Ectodermal cell (in vitro differentiated cells): ENCODE measurements around the gene FCHO1. TPM values are rescaled to one million over a fixed set of nuclear protein-coding genes. Genes with fewer than 3 reads are reported as not detected.

ENCODE experiments used
- H3K27ac ChIP-seq: 2 replicates; pipeline ENCODE4 v1.7.0; 2013; ENCODE audit warnings: mild to moderate bottlenecking, low read depth, low read length; ENCODE audit not compliant: insufficient read depth, poor library complexity, severe bottlenecking
- H3K27me3 ChIP-seq: 2 replicates; pipeline ENCODE4 v1.7.0; 2013; ENCODE audit warnings: mild to moderate bottlenecking, low read length; ENCODE audit not compliant: insufficient read depth, control insufficient read depth, poor library complexity, severe bottlenecking
- H3K36me3 ChIP-seq: one replicate; pipeline ENCODE4 v1.7.0; 2013; ENCODE audit warnings: low read length; ENCODE audit not compliant: control insufficient read depth, insufficient read depth
- H3K4me1 ChIP-seq: one replicate; pipeline ENCODE4 v1.7.0; 2013; ENCODE audit warnings: low read length; ENCODE audit not compliant: control insufficient read depth, insufficient read depth
- H3K4me3 ChIP-seq: 2 replicates; pipeline ENCODE4 v1.7.0; 2013; ENCODE audit warnings: low read depth, low read length, control low read depth; ENCODE audit not compliant: insufficient read depth
- H3K9me3 ChIP-seq: 2 replicates; pipeline ENCODE4 v1.7.0; 2013; ENCODE audit warnings: mild to moderate bottlenecking, low read length, moderate library complexity; ENCODE audit not compliant: control insufficient read depth
- WGBS, 2 experiments: methylation state at CpG; one replicate each; pipeline ENCODE4 v1.1.7; 2013; ENCODE audit warnings: missing lambda C conversion rate in 2 of 2; 5-methylcytosine and 5-hydroxymethylcytosine counted together
- polyA plus RNA-seq, 4 experiments: library from polyadenylated mRNA; stranded (reverse); fragments of 50-300 nt; gene quantifications; one replicate each; pipeline ENCODE4 v1.2.3, GENCODE V29; 2013

FCHO1 gene, protein sequence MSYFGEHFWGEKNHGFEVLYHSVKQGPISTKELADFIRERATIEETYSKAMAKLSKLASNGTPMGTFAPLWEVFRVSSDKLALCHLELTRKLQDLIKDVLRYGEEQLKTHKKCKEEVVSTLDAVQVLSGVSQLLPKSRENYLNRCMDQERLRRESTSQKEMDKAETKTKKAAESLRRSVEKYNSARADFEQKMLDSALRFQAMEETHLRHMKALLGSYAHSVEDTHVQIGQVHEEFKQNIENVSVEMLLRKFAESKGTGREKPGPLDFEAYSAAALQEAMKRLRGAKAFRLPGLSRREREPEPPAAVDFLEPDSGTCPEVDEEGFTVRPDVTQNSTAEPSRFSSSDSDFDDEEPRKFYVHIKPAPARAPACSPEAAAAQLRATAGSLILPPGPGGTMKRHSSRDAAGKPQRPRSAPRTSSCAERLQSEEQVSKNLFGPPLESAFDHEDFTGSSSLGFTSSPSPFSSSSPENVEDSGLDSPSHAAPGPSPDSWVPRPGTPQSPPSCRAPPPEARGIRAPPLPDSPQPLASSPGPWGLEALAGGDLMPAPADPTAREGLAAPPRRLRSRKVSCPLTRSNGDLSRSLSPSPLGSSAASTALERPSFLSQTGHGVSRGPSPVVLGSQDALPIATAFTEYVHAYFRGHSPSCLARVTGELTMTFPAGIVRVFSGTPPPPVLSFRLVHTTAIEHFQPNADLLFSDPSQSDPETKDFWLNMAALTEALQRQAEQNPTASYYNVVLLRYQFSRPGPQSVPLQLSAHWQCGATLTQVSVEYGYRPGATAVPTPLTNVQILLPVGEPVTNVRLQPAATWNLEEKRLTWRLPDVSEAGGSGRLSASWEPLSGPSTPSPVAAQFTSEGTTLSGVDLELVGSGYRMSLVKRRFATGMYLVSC
- polyA plus RNA-seq (2013, experiment 1 of 4): 19.3 TPM
- 13.1 TPM for polyA plus RNA-seq (2013, experiment 2 of 4)
- polyA plus RNA-seq (2013, experiment 3 of 4): 15.7 TPM
- 16.9 TPM for polyA plus RNA-seq (2013, experiment 4 of 4)

DNA sequence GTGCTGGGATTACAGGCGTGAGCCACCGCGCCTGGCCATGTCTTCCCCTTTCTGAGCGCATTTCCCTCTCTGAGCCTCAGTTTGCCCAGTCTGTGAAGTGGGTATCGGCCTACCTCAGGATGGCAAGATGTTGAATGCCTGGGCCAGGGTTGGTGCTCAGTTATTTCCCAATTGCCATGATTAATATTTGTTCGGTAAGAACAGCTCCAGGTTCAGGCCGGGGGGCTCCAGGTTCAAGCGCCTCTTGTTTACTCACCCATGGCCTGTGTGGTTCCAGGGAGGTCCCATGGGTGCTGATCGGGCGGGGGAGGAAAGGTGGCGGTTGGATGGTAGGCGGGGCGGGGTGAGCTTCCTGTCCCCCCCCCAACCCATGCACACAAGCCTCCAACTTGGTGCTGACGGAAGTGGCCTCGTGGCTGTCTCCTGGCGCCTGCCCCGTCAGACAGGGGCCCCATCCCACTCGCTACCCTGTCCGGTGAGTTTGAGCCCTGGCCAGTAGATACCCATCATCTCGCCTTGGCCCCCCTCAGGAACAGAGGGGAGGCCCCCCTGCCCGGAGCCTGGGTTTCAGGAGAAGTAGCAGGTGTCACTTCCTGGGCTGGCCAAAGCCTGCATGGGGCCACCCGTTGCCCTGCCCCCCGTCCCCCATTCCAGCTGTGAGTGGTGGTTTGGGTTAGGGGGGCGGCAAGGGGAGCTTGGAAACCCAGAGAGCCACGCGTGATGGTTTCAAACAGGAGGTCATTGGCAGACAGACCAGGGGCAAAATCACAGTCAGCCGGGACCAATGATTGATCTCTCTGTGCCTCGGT is at the start of gene FCHO1:
Gene FCHO1 (plus strand): TSS at position 375 of the 809 bp plus-strand sequence. CDS start 3,688 bp downstream, outside the sequence.
- WGBS, 2 experiments: 89 to 91% methylated on average over 28 of the region's 28 CpGs
- Histone ChIP-seq H3K36me3 (no peaks in the 10 kb centered on the region), H3K27ac (no peak within 1 kb of the TSS), H3K9me3 (no peaks in the 10 kb centered on the region), H3K4me1 (peaks cover 21% of the 10 kb centered on the region), H3K4me3 (no peak within 1 kb of the TSS), H3K27me3 (no peaks in the 10 kb centered on the region)

- H3K4me1 ChIP-seq: no peaks in the 10 kb centered on the region
- no peak overlapping the region for H3K4me3 ChIP-seq
- H3K27me3 ChIP-seq: no peaks in the 10 kb centered on the region
- H3K36me3 ChIP-seq: no peaks in the 10 kb centered on the region
- H3K27ac ChIP-seq: no peak overlapping the region
- no peaks in the 10 kb centered on the region for H3K9me3 ChIP-seq
- 75 to 78% methylated on average over 11 of the region's 11 CpGs for WGBS, 2 experiments
Observed at GRCh38 chr19:17703824-17704463, 47.3 kb upstream of the FCHO1 start.

- no peaks in the 10 kb centered on the region for H3K4me1 ChIP-seq
- no peaks in the 10 kb centered on the region for H3K9me3 ChIP-seq
- WGBS, 2 experiments: 43 to 47% methylated on average over 17 of the region's 17 CpGs
Observed at GRCh38 chr19:17706750-17707181, 44.5 kb upstream of the FCHO1 start.

GRCh38 chr19:17711851-17712250 is 39.4 kb upstream of the FCHO1 start:
- Histone ChIP-seq H3K27me3 (no peaks in the 10 kb centered on the region), H3K9me3 (no peaks in the 10 kb centered on the region), H3K36me3 (no peaks in the 10 kb centered on the region), H3K4me3 (no peak overlapping the region), H3K4me1 (no peaks in the 10 kb centered on the region), H3K27ac (no peak overlapping the region)
- WGBS, 2 experiments: 89 to 90% methylated on average over 6 of the region's 6 CpGs

More at GRCh38 chr19:17706750-17707181, 44.5 kb upstream of the FCHO1 start:
- Histone ChIP-seq H3K36me3 (no peaks in the 10 kb centered on the region), H3K4me3 (no peak overlapping the region), H3K27ac (no peak overlapping the region), H3K27me3 (no peaks in the 10 kb centered on the region)

GRCh38 chr19:17716309-17716929 is 34.9 kb upstream of the FCHO1 start:
- no peak overlapping the region for H3K4me3 ChIP-seq
- H3K27me3 ChIP-seq: no peaks in the 10 kb centered on the region
- WGBS, 2 experiments: 85 to 88% methylated on average over 4 of the region's 4 CpGs

GRCh38 chr19:17718550-17718946 is 32.7 kb upstream of the FCHO1 start:
- Histone ChIP-seq H3K4me1 (peaks cover 8% of the 10 kb centered on the region), H3K9me3 (no peaks in the 10 kb centered on the region), H3K27me3 (no peaks in the 10 kb centered on the region), H3K36me3 (no peaks in the 10 kb centered on the region), H3K4me3 (peak overlapping the region; percentile 76), H3K27ac (peak overlapping the region; percentile 64)
- 71 to 82% methylated on average over 4 of the region's 4 CpGs for WGBS, 2 experiments

More at GRCh38 chr19:17716309-17716929, 34.9 kb upstream of the FCHO1 start:
- Histone ChIP-seq H3K27ac (no peak overlapping the region), H3K9me3 (no peaks in the 10 kb centered on the region), H3K4me1 (peaks cover 8% of the 10 kb centered on the region), H3K36me3 (no peaks in the 10 kb centered on the region)

DNA sequence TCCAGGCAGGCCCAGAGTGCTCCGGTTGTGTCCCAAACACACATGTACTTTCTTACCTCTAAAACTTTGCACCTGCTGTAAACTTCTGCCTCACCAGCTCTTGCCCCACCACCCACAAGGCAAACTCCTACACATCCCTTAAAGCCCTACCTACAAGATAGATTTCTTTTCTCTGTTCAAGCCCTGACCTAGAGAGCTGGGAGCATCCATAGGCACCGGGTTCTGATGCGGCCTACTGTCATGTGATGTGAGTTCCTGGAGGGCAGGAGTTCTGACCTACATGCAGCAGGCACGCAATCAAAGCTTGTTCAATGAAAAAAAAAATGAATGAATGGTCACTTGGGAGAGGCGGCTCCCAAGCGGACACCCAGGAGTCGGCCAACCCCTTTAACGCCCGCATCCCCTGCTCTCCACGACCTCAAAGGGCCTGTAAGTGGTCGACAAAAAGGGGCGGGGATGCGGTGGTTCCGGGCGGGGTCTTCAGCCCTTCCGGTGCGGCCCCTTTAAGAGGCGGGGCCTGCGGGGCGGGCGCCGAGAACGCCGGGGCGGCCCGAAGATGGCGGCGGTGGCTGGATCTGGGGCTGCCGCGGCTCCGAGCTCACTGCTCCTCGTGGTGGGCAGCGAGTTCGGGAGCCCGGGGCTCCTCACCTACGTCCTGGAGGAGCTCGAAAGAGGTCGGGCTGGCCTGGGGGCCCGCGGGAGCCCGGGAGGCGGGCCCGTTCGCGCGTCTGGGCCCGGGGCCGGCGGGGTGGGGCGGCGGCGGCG is 32.1 kb upstream of the FCHO1 start, which contains the start of gene MAP1S:
Gene MAP1S (plus strand): TSS at position 534 of the 765 bp plus-strand sequence. CDS start 23 bp downstream, at position 557.
- Histone ChIP-seq H3K27ac (peak within 1 kb of the TSS; percentile 64), H3K36me3 (no peaks in the 10 kb centered on the region), H3K4me1 (peaks cover 8% of the 10 kb centered on the region), H3K4me3 (peak within 1 kb of the TSS; percentile 76), H3K27me3 (no peaks in the 10 kb centered on the region), H3K9me3 (no peaks in the 10 kb centered on the region)
- WGBS, 2 experiments: 3% methylated on average over 53 of the region's 53 CpGs

- WGBS, 2 experiments: 11% methylated on average over 38 of the region's 38 CpGs
- Histone ChIP-seq H3K9me3 (no peaks in the 10 kb centered on the region), H3K27me3 (no peaks in the 10 kb centered on the region), H3K4me3 (peak overlapping the region; percentile 76), H3K27ac (no peak overlapping the region), H3K36me3 (no peaks in the 10 kb centered on the region), H3K4me1 (peaks cover 8% of the 10 kb centered on the region)
Observed at GRCh38 chr19:17719730-17720400, 31.4 kb upstream of the FCHO1 start.
